ENCODE results near the gene PNPO.

The PNPO gene

DNA sequence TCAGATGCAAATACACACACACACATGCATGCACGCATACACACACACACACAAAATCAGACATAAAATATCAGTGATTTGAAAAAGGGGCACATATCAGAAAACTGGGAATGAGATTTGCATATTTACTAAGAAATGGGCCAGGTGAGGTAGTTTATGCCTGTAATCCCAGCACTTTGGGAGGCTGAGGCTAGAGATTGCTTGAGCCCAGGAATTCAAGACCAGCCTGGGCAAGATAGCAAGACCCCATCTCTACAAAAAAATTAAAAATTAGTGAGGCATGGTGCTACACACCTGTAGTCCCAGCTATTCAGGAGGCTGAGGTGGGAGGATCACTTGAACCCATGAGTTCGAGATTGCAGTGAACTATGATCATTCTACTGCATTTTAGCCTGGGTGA lies 22.4 kb upstream of the PNPO start:
- TF ChIP-seq SIN3A (IDR thresholded peaks at IDR 0.05; ENCODE audit: borderline replicate concordance, insufficient read depth, low read length) (no peak), POLR2AphosphoS5 (IDR thresholded peaks at IDR 0.05; ENCODE audit: low read depth, low read length) (no peak), FOXP2 (optimal IDR thresholded peaks at IDR 0.05; ENCODE audit: borderline replicate concordance, extremely low read depth, extremely low read length, insufficient read depth) (no peak), TAF1 (IDR thresholded peaks at IDR 0.05; ENCODE audit: borderline replicate concordance, insufficient read depth, low read length) (no peak)
- TF ChIP-seq, protein P1, sequence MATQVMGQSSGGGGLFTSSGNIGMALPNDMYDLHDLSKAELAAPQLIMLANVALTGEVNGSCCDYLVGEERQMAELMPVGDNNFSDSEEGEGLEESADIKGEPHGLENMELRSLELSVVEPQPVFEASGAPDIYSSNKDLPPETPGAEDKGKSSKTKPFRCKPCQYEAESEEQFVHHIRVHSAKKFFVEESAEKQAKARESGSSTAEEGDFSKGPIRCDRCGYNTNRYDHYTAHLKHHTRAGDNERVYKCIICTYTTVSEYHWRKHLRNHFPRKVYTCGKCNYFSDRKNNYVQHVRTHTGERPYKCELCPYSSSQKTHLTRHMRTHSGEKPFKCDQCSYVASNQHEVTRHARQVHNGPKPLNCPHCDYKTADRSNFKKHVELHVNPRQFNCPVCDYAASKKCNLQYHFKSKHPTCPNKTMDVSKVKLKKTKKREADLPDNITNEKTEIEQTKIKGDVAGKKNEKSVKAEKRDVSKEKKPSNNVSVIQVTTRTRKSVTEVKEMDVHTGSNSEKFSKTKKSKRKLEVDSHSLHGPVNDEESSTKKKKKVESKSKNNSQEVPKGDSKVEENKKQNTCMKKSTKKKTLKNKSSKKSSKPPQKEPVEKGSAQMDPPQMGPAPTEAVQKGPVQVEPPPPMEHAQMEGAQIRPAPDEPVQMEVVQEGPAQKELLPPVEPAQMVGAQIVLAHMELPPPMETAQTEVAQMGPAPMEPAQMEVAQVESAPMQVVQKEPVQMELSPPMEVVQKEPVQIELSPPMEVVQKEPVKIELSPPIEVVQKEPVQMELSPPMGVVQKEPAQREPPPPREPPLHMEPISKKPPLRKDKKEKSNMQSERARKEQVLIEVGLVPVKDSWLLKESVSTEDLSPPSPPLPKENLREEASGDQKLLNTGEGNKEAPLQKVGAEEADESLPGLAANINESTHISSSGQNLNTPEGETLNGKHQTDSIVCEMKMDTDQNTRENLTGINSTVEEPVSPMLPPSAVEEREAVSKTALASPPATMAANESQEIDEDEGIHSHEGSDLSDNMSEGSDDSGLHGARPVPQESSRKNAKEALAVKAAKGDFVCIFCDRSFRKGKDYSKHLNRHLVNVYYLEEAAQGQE (IDR thresholded peaks at IDR 0.05; ENCODE audit: insufficient read depth in 1 of 2, low read depth in 2 of 2, low read length in 2 of 2), result no peak

DNA sequence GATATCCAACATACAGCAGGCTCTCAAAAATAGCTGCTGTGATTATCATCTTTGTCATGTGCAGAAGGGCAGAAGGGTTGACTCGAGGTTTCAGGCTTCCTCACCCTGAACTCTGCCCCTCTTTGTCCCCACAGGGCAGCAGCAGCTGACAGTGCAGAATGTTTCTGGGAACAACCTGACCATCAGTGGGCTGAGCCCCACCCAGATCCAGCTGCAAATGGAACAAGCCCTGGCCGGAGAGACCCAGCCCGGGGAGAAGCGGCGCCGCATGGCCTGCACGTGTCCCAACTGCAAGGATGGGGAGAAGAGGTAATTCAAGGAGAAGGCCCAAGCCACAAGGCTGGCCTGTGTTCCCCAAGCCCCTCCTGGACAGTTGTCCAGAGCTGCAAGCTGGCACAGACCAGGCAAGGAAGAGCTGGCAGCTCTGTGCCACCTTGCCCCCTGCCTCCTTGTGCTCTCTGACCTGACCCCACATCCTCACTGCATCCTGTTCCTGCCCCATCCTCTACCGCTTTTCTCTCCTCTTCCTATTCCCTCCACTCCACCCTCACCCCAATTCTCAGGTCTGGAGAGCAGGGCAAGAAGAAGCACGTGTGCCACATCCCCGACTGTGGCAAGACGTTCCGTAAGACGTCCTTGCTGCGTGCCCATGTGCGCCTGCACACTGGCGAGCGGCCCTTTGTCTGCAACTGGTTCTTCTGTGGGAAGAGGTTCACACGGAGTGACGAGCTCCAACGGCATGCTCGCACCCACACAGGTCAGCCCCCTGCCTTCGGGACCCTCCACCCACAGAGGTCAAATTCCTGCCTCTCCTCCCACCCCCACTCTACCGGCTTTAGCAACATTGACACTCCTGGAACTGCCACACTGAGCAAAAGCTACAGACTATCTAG lies 16.3 kb upstream of the PNPO start:
- no peak for TF ChIP-seq POLR2AphosphoS5 (IDR thresholded peaks at IDR 0.05; ENCODE audit: low read depth, low read length)
- no peak for TF ChIP-seq SIN3A (IDR thresholded peaks at IDR 0.05; ENCODE audit: borderline replicate concordance, insufficient read depth, low read length)
- TF ChIP-seq, protein P1 (IDR thresholded peaks at IDR 0.05; ENCODE audit: insufficient read depth in 1 of 2, low read depth in 2 of 2, low read length in 2 of 2), result no peak
- TF ChIP-seq TAF1 (IDR thresholded peaks at IDR 0.05; ENCODE audit: borderline replicate concordance, insufficient read depth, low read length), result no peak
- TF ChIP-seq FOXP2 (optimal IDR thresholded peaks at IDR 0.05; ENCODE audit: borderline replicate concordance, extremely low read depth, extremely low read length, insufficient read depth), result no peak

DNA sequence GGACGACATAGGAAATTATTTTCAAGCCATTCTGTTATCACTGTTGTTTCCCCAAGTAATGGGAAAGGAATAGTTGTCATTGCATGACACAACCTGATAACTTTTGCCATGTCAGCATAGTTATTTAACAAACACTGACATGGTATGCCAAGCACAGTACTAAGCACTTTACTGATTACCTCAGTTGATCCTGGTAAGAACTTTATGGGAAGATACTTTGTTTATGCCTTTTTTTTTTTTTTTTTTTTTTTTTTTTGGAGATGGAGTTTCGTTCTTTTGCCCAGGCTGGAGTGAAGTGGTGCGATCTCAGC lies 15.7 kb upstream of the PNPO start:
- no peak for TF ChIP-seq TAF1 (IDR thresholded peaks at IDR 0.05; ENCODE audit: borderline replicate concordance, insufficient read depth, low read length)
- no peak for TF ChIP-seq SIN3A (IDR thresholded peaks at IDR 0.05; ENCODE audit: borderline replicate concordance, insufficient read depth, low read length)
- no peak for TF ChIP-seq FOXP2 (optimal IDR thresholded peaks at IDR 0.05; ENCODE audit: borderline replicate concordance, extremely low read depth, extremely low read length, insufficient read depth)
- TF ChIP-seq, protein P1 (IDR thresholded peaks at IDR 0.05; ENCODE audit: insufficient read depth in 1 of 2, low read depth in 2 of 2, low read length in 2 of 2), result no peak
- TF ChIP-seq POLR2AphosphoS5 (IDR thresholded peaks at IDR 0.05; ENCODE audit: low read depth, low read length), result no peak

DNA sequence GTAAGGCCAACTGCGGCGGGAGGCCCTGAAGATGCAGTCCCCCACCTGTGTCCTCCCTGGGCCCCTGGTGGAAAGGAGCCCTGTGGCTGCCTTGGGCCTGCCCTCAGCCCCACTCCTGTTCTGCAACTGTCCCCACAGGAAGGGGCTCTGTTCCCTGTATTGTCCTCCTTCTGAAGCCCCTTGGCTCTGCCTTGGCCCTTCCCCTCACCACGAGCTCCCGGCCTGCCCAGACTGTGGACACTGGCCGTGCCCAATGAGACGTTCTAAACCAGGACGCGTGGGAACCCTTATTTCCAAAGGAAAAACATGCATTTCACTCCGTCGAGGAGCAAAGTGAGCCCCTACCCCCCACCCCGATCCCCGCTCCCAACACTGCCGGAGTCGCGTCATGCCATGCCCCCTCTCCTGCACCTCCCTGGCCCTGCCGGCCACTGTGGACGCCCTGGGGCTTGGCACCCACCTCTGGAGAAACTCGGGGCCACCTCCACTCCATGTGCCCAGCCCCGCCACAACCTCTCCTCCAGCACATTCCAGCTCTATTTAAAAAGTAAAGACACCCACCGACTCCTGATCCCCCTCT lies 13.5 kb upstream of the PNPO start:
- TF ChIP-seq, protein P1 (IDR thresholded peaks at IDR 0.05; ENCODE audit: insufficient read depth in 1 of 2, low read depth in 2 of 2, low read length in 2 of 2), result no peak
- TF ChIP-seq TAF1 (IDR thresholded peaks at IDR 0.05; ENCODE audit: borderline replicate concordance, insufficient read depth, low read length), result no peak
- no peak for TF ChIP-seq SIN3A (IDR thresholded peaks at IDR 0.05; ENCODE audit: borderline replicate concordance, insufficient read depth, low read length)
- no peak for TF ChIP-seq FOXP2 (optimal IDR thresholded peaks at IDR 0.05; ENCODE audit: borderline replicate concordance, extremely low read depth, extremely low read length, insufficient read depth)
- TF ChIP-seq POLR2AphosphoS5 (IDR thresholded peaks at IDR 0.05; ENCODE audit: low read depth, low read length), result no peak
